ENCODE results near the gene PUSL1.
A peak's percentile ranks its signal among the peaks of the same experiment; 100 is the strongest.

Gene PUSL1

GRCh38 chr1:1273209-1273511 is 35.2 kb upstream of the PUSL1 start:
- H3K27ac Mint-ChIP-seq: peak overlapping the region; percentile 75
- H3K4me1 Mint-ChIP-seq (ENCODE audit: low read depth): peaks cover 28% of the 10 kb centered on the region
- H3K4me3 Mint-ChIP-seq: peak overlapping the region; percentile 83
- H3K9me3 Mint-ChIP-seq: no peaks in the 10 kb centered on the region
- no peaks in the 10 kb centered on the region for H3K27me3 Mint-ChIP-seq (ENCODE audit: low read depth)
- peaks cover 17% of the 10 kb centered on the region for H3K36me3 Mint-ChIP-seq (ENCODE audit: low read depth)

GRCh38 chr1:1273512-1274298 is 34.7 kb upstream of the PUSL1 start, which contains the start of gene UBE2J2:
TSS of gene UBE2J2 (minus strand) at chr1:1273854. CDS start at chr1:1267992, 5,862 bp downstream.
- Mint-ChIP-seq H3K9me3 (no peaks in the 10 kb centered on the region), H3K4me1 (ENCODE audit: low read depth) (peaks cover 28% of the 10 kb centered on the region), H3K36me3 (ENCODE audit: low read depth) (peaks cover 17% of the 10 kb centered on the region), H3K27ac (peak within 1 kb of the TSS; percentile 75), H3K4me3 (peak within 1 kb of the TSS; percentile 83), H3K27me3 (ENCODE audit: low read depth) (no peaks in the 10 kb centered on the region)

GRCh38 chr1:1274299-1274930 is 34.0 kb upstream of the PUSL1 start:
- peak overlapping the region; percentile 60 for H3K4me3 Mint-ChIP-seq
- peaks cover 17% of the 10 kb centered on the region for H3K36me3 Mint-ChIP-seq (ENCODE audit: low read depth)
- peaks cover 28% of the 10 kb centered on the region for H3K4me1 Mint-ChIP-seq (ENCODE audit: low read depth)
- H3K27ac Mint-ChIP-seq: no peak overlapping the region
- no peaks in the 10 kb centered on the region for H3K9me3 Mint-ChIP-seq
- H3K27me3 Mint-ChIP-seq (ENCODE audit: low read depth): no peaks in the 10 kb centered on the region

- no peak overlapping the region for H3K27ac Mint-ChIP-seq
- peaks cover 16% of the 10 kb centered on the region for H3K36me3 Mint-ChIP-seq (ENCODE audit: low read depth)
- H3K4me1 Mint-ChIP-seq (ENCODE audit: low read depth): peaks cover 25% of the 10 kb centered on the region
- H3K9me3 Mint-ChIP-seq: no peaks in the 10 kb centered on the region
- no peaks in the 10 kb centered on the region for H3K27me3 Mint-ChIP-seq (ENCODE audit: low read depth)
- H3K4me3 Mint-ChIP-seq: peak overlapping the region; percentile 60
Observed at GRCh38 chr1:1274931-1275431, 33.4 kb upstream of the PUSL1 start.

- no peak overlapping the region for H3K27ac Mint-ChIP-seq
- H3K4me3 Mint-ChIP-seq: no peak overlapping the region
- H3K36me3 Mint-ChIP-seq (ENCODE audit: low read depth): peaks cover 9% of the 10 kb centered on the region
- no peaks in the 10 kb centered on the region for H3K9me3 Mint-ChIP-seq
- H3K4me1 Mint-ChIP-seq (ENCODE audit: low read depth): peaks cover 16% of the 10 kb centered on the region
- H3K27me3 Mint-ChIP-seq (ENCODE audit: low read depth): no peaks in the 10 kb centered on the region
Observed at GRCh38 chr1:1275836-1276235, 32.6 kb upstream of the PUSL1 start.

GRCh38 chr1:1278620-1279019 is 29.8 kb upstream of the PUSL1 start:
- Mint-ChIP-seq H3K4me1 (ENCODE audit: low read depth) (no peaks in the 10 kb centered on the region), H3K9me3 (no peaks in the 10 kb centered on the region), H3K27me3 (ENCODE audit: low read depth) (no peaks in the 10 kb centered on the region), H3K36me3 (ENCODE audit: low read depth) (no peaks in the 10 kb centered on the region), H3K4me3 (no peak overlapping the region), H3K27ac (no peak overlapping the region)

GRCh38 chr1:1279028-1279427 is 29.4 kb upstream of the PUSL1 start:
- Mint-ChIP-seq H3K36me3 (ENCODE audit: low read depth) (no peaks in the 10 kb centered on the region), H3K27me3 (ENCODE audit: low read depth) (no peaks in the 10 kb centered on the region), H3K9me3 (no peaks in the 10 kb centered on the region), H3K4me3 (no peak overlapping the region), H3K4me1 (ENCODE audit: low read depth) (no peaks in the 10 kb centered on the region), H3K27ac (no peak overlapping the region)

- H3K27ac Mint-ChIP-seq: no peak overlapping the region
- H3K36me3 Mint-ChIP-seq (ENCODE audit: low read depth): no peaks in the 10 kb centered on the region
- H3K4me1 Mint-ChIP-seq (ENCODE audit: low read depth): no peaks in the 10 kb centered on the region
- H3K9me3 Mint-ChIP-seq: no peaks in the 10 kb centered on the region
- H3K4me3 Mint-ChIP-seq: no peak overlapping the region
- H3K27me3 Mint-ChIP-seq (ENCODE audit: low read depth): no peaks in the 10 kb centered on the region
Observed at GRCh38 chr1:1280782-1281481, 27.5 kb upstream of the PUSL1 start.

- H3K4me3 Mint-ChIP-seq: no peak overlapping the region
Observed at GRCh38 chr1:1281533-1282321, 26.7 kb upstream of the PUSL1 start.

GRCh38 chr1:1282998-1283397 is 25.4 kb upstream of the PUSL1 start:
- no peaks in the 10 kb centered on the region for H3K9me3 Mint-ChIP-seq
- H3K27me3 Mint-ChIP-seq (ENCODE audit: low read depth): no peaks in the 10 kb centered on the region
- H3K4me1 Mint-ChIP-seq (ENCODE audit: low read depth): no peaks in the 10 kb centered on the region
- no peak overlapping the region for H3K4me3 Mint-ChIP-seq
- no peaks in the 10 kb centered on the region for H3K36me3 Mint-ChIP-seq (ENCODE audit: low read depth)
- H3K27ac Mint-ChIP-seq: no peak overlapping the region

More at GRCh38 chr1:1281533-1282321, 26.7 kb upstream of the PUSL1 start:
- Mint-ChIP-seq H3K27ac (no peak overlapping the region), H3K4me1 (ENCODE audit: low read depth) (no peaks in the 10 kb centered on the region), H3K36me3 (ENCODE audit: low read depth) (no peaks in the 10 kb centered on the region), H3K27me3 (ENCODE audit: low read depth) (no peaks in the 10 kb centered on the region), H3K9me3 (no peaks in the 10 kb centered on the region)

- Mint-ChIP-seq H3K4me1 (ENCODE audit: low read depth) (no peaks in the 10 kb centered on the region), H3K27ac (no peak overlapping the region), H3K27me3 (ENCODE audit: low read depth) (no peaks in the 10 kb centered on the region), H3K9me3 (no peaks in the 10 kb centered on the region), H3K36me3 (ENCODE audit: low read depth) (no peaks in the 10 kb centered on the region), H3K4me3 (no peak overlapping the region)
Observed at GRCh38 chr1:1283821-1284220, 24.6 kb upstream of the PUSL1 start.

GRCh38 chr1:1284221-1285101 is 23.9 kb upstream of the PUSL1 start:
- no peaks in the 10 kb centered on the region for H3K27me3 Mint-ChIP-seq (ENCODE audit: low read depth)
- no peaks in the 10 kb centered on the region for H3K36me3 Mint-ChIP-seq (ENCODE audit: low read depth)
- H3K27ac Mint-ChIP-seq: no peak overlapping the region
- no peaks in the 10 kb centered on the region for H3K9me3 Mint-ChIP-seq
- no peaks in the 10 kb centered on the region for H3K4me1 Mint-ChIP-seq (ENCODE audit: low read depth)
- H3K4me3 Mint-ChIP-seq: no peak overlapping the region

GRCh38 chr1:1285102-1285571 is 23.3 kb upstream of the PUSL1 start:
- Mint-ChIP-seq H3K4me1 (ENCODE audit: low read depth) (no peaks in the 10 kb centered on the region), H3K4me3 (no peak overlapping the region), H3K36me3 (ENCODE audit: low read depth) (no peaks in the 10 kb centered on the region), H3K9me3 (no peaks in the 10 kb centered on the region), H3K27me3 (ENCODE audit: low read depth) (no peaks in the 10 kb centered on the region), H3K27ac (no peak overlapping the region)

Data from T-helper 1 cell treated with Interleukin-12 subunit alpha and Interleukin-12 subunit beta and Interleukin-4 antibody, amounts not matched to agents 30 μg/mL and 1 μg/mL, for 36 hours (primary cell).